Panc1 (cell line): ENCODE results near the gene HOXC6.

ENCODE experiments used
- POLR2AphosphoS5 ChIP-seq: IDR thresholded peaks from 2 replicates; pipeline ENCODE4 v1.6.1; 2012; ENCODE audit warnings: mild to moderate bottlenecking, low read depth, low read length, moderate library complexity
- TCF7L2 ChIP-seq: IDR thresholded peaks from 2 replicates; pipeline ENCODE4 v1.6.1; 2011; ENCODE audit warnings: mild to moderate bottlenecking, low read depth, low read length, inconsistent platforms
- TF ChIP-seq, protein P1 (sequence below): fragments of 450-650 bp; IDR thresholded peaks from 2 replicates; pipeline ENCODE4 v1.5.1; 2017; ENCODE audit warnings: mild to moderate bottlenecking

DNA sequence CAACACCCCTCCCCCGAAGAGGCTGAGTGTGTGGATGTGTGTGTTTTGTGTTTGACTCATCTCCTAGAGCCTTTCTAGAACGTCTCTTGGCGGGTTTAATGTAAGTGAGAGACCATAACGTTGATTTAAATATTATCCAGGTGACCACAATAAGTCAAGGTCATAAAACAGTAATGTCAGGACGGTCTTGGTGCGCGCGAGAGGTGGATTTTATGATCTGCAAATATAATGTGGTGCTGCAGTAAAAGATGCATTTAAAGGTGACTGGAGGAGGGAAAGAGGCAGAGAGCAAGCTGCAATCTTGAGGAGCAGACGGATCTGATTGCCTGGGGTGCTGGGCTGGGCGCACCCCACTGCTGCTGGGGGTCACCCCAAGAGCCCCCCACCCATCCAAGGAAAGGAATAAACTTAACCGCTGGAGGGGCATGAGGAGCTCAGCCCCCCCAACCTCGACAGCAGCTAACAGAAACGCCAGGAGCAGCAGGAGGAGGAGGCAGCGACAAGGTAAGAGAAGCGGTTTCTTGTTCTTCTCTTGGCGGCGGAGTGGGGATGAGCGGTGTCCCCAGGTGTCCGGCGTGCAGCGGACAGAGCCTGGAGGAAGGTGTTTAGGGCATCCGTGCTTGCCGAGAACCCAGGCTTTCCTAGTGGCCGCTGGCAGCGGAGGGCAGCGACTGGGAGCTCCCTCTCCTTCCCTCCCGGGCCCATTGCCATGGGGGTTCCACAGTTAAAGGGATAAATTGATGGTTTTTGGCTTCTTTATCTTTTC is 37.7 kb upstream of the HOXC6 start:
- TF ChIP-seq, protein P1, sequence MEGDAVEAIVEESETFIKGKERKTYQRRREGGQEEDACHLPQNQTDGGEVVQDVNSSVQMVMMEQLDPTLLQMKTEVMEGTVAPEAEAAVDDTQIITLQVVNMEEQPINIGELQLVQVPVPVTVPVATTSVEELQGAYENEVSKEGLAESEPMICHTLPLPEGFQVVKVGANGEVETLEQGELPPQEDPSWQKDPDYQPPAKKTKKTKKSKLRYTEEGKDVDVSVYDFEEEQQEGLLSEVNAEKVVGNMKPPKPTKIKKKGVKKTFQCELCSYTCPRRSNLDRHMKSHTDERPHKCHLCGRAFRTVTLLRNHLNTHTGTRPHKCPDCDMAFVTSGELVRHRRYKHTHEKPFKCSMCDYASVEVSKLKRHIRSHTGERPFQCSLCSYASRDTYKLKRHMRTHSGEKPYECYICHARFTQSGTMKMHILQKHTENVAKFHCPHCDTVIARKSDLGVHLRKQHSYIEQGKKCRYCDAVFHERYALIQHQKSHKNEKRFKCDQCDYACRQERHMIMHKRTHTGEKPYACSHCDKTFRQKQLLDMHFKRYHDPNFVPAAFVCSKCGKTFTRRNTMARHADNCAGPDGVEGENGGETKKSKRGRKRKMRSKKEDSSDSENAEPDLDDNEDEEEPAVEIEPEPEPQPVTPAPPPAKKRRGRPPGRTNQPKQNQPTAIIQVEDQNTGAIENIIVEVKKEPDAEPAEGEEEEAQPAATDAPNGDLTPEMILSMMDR: no peak
- no peak for TF ChIP-seq TCF7L2
- no peak for TF ChIP-seq POLR2AphosphoS5
